ENCODE results near the gene RAB44.
A peak's percentile ranks its signal among the peaks of the same experiment; 100 is the strongest.
"Not testable (repeated sequence)": the region's sequence is repeated elsewhere in the genome, so short reads cannot be mapped to it uniquely, and the experiment has no call there.

RAB44 gene

GRCh38 chr6:36691612-36692011 lies 6.0 kb upstream of the RAB44 start:
- Mint-ChIP-seq H3K27ac (peak overlapping the region; percentile 71), H3K4me1 (peaks cover 54% of the 10 kb centered on the region), H3K36me3 (peaks cover 19% of the 10 kb centered on the region), H3K9me3 (no peaks in the 10 kb centered on the region), H3K4me3 (no peak overlapping the region)
- DNase-seq (ENCODE audit: low spot score in 2 of 2) (no peak), ATAC-seq (peak; percentile 14)

DNA sequence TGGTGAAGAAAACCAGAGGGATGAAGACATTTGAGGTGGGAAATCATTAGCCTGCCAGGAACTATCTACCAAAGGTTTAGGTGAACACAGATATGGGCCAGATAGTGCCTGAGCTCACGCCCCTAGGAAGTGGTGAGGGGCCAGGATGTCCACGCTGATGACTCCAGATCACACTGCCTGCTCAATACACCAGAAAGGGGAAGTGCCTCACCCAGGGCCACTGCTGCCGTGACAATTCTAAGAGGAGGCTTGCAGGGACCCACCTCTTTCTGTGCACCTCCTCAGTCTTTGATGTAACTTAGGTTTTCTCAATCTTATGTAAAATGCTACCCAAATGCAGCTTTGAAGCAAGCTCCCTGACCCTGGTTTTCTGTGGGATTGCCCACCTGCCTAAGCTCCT lies 5.4 kb upstream of the RAB44 start:
- H3K9me3 Mint-ChIP-seq = no peaks in the 10 kb centered on the region
- H3K36me3 Mint-ChIP-seq = peaks cover 13% of the 10 kb centered on the region
- peaks cover 58% of the 10 kb centered on the region for H3K4me1 Mint-ChIP-seq
- ATAC-seq (peak; percentile 85), DNase-seq (ENCODE audit: low spot score in 2 of 2) (no peak)
- peak overlapping the region; percentile 14 for H3K4me3 Mint-ChIP-seq
- H3K27ac Mint-ChIP-seq = peak overlapping the region; percentile 71

GRCh38 chr6:36692861-36693702 lies 4.5 kb upstream of the RAB44 start:
- H3K4me3 Mint-ChIP-seq = no peak overlapping the region
- H3K4me1 Mint-ChIP-seq = peaks cover 58% of the 10 kb centered on the region

GRCh38 chr6:36694616-36695015 lies 3.0 kb upstream of the RAB44 start:
- no peaks in the 10 kb centered on the region for H3K9me3 Mint-ChIP-seq
- no peaks in the 10 kb centered on the region for H3K36me3 Mint-ChIP-seq
- H3K4me3 Mint-ChIP-seq = peak overlapping the region; percentile 0
- H3K27ac Mint-ChIP-seq = peak overlapping the region; percentile 0
- no peak for ATAC-seq
- H3K4me1 Mint-ChIP-seq = peaks cover 58% of the 10 kb centered on the region
- DNase-seq (ENCODE audit: low spot score in 2 of 2) = no peak

More at GRCh38 chr6:36692861-36693702, 4.5 kb upstream of the RAB44 start:
- DNase-seq (ENCODE audit: low spot score in 2 of 2) (no peak), ATAC-seq (no peak)
- Mint-ChIP-seq H3K27ac (peak overlapping the region; percentile 16), H3K36me3 (peaks cover 4% of the 10 kb centered on the region), H3K9me3 (no peaks in the 10 kb centered on the region)

- peaks cover 53% of the 10 kb centered on the region for H3K4me1 Mint-ChIP-seq
- no peaks in the 10 kb centered on the region for H3K36me3 Mint-ChIP-seq
- peak; percentile 81 for ATAC-seq
- no peak for DNase-seq (ENCODE audit: low spot score in 2 of 2)
- H3K9me3 Mint-ChIP-seq = no peaks in the 10 kb centered on the region
- peak overlapping the region; percentile 0 for H3K27ac Mint-ChIP-seq
- H3K4me3 Mint-ChIP-seq = peak overlapping the region; percentile 0
Measured at GRCh38 chr6:36695414-36695813, 2.2 kb upstream of the RAB44 start.

- H3K36me3 Mint-ChIP-seq = no peaks in the 10 kb centered on the region
- H3K4me1 Mint-ChIP-seq = peaks cover 37% of the 10 kb centered on the region
- no peak for ATAC-seq
- H3K27ac Mint-ChIP-seq = peak overlapping the region; percentile 22
- no peaks in the 10 kb centered on the region for H3K9me3 Mint-ChIP-seq
- DNase-seq (ENCODE audit: low spot score in 2 of 2) = no peak
- H3K4me3 Mint-ChIP-seq = no peak overlapping the region
Measured at GRCh38 chr6:36698196-36698595, 570 bp downstream of the RAB44 start.

DNA sequence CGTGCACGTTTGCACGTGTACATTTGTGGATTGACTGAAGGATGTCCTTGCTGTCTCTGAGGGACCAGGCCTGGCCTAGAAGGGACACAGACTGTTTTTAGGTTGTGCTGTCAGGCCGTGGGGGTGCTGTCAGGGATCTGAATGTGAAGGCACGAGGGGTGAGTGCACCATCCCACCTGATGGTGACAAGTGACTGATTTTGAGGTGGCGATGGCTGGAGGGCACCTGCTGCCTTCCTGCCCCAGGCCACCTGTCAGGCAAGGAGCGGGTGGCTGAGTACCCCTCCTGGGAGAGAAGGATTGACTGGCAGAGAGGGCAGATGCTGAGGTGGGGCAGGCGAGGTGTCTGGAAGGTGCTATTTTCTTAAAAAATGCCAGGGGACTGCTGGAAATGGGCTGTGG lies 1.2 kb downstream of the RAB44 start:
- no peak overlapping the region for H3K4me3 Mint-ChIP-seq
- H3K27ac Mint-ChIP-seq = peak overlapping the region; percentile 22
- H3K9me3 Mint-ChIP-seq = no peaks in the 10 kb centered on the region
- no peak for ATAC-seq
- H3K36me3 Mint-ChIP-seq = no peaks in the 10 kb centered on the region
- no peak for DNase-seq (ENCODE audit: low spot score in 2 of 2)
- peaks cover 31% of the 10 kb centered on the region for H3K4me1 Mint-ChIP-seq

GRCh38 chr6:36699348-36699747 lies 1.7 kb downstream of the RAB44 start:
- no peak for DNase-seq (ENCODE audit: low spot score in 2 of 2)
- Mint-ChIP-seq H3K4me1 (peaks cover 31% of the 10 kb centered on the region), H3K4me3 (no peak overlapping the region), H3K27ac (no peak overlapping the region), H3K36me3 (no peaks in the 10 kb centered on the region), H3K9me3 (no peaks in the 10 kb centered on the region)
- no peak for ATAC-seq

DNA sequence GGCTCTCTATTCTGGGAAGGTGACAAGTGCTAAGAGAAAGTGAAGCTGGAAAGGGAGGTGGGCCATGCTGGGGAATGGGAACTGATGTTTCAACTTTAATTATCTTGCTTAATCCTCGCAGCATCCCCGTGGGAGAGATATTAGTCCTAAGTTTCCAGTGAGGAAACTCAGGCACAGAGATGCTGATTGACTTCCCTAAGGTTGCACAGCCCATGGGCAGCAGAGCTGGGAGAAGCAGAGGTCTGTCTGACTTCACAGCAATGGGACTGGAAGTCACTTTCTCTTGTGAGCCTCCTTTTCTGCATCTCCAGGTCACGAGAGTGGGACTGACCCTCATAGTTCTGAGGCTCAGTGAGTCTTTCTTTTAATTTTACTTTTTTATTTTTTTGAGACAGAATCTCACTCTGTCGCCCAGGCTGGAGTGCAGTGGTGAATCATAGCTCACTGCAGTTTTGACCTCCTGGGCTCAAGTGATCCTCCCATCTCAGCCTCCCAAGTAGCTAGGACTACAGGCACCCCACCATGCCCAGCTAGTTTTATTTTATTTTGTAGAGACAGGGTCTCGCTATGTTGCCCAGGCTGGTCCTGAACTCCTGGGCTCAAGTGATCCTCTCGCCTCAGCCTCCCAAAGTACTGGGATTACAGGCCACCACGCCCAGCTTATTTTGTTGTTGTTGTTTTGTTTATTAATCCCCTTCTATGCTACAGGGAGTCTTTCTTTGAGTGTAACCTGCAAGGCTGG lies 2.6 kb downstream of the RAB44 start:
- no peak for DNase-seq (ENCODE audit: low spot score in 2 of 2)
- no peak overlapping the region for H3K27ac Mint-ChIP-seq
- H3K4me3 Mint-ChIP-seq = no peak overlapping the region
- no peaks in the 10 kb centered on the region for H3K36me3 Mint-ChIP-seq
- no peak for ATAC-seq
- no peaks in the 10 kb centered on the region for H3K9me3 Mint-ChIP-seq
- peaks cover 25% of the 10 kb centered on the region for H3K4me1 Mint-ChIP-seq

- ATAC-seq (no peak), DNase-seq (ENCODE audit: low spot score in 2 of 2) (no peak)
- Mint-ChIP-seq H3K36me3 (no peaks in the 10 kb centered on the region), H3K9me3 (no peaks in the 10 kb centered on the region), H3K4me3 (no peak overlapping the region), H3K4me1 (peaks cover 20% of the 10 kb centered on the region), H3K27ac (no peak overlapping the region)
Measured at GRCh38 chr6:36700831-36701230, 3.2 kb downstream of the RAB44 start.

DNA sequence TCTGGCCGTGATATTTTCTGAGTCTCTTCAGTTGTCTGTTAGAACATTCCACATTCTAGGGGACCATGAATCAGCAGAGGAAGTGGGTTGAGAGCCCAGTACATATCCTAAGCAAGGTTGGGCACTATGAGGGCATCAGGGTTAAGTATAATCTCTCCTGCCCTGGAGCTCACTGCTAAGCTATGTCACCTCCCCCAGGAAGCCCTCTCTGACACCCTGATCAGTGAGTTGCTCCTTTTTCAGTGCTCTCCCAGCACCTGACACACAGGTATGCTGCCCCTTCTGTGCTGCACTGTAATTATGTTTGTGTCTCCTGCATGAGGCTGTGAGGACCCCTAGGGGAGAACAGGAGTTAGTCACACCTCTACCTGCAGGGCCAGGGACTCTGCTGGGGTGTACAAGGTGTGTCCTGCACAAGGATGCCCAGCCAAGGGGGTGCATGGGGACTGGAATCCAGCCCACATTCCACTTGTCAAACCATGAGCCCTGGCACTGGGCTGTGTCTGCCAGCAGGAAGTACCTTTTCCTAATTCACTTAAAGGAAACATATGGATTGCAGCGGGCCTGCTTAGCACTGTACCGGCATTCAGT lies 3.9 kb downstream of the RAB44 start:
- ATAC-seq (peak; percentile 52), DNase-seq (ENCODE audit: low spot score in 2 of 2) (no peak)
- H3K27ac Mint-ChIP-seq = peak overlapping the region; percentile 79

GRCh38 chr6:36702656-36703055 lies 5.0 kb downstream of the RAB44 start:
- no peaks in the 10 kb centered on the region for H3K36me3 Mint-ChIP-seq
- H3K4me3 Mint-ChIP-seq = no peak overlapping the region
- DNase-seq (ENCODE audit: low spot score in 2 of 2) = no peak
- H3K4me1 Mint-ChIP-seq = peaks cover 11% of the 10 kb centered on the region
- no peaks in the 10 kb centered on the region for H3K9me3 Mint-ChIP-seq
- no peak for ATAC-seq
- peak overlapping the region; percentile 41 for H3K27ac Mint-ChIP-seq

More for the DNA sequence above, 3.9 kb downstream of the RAB44 start:
- Mint-ChIP-seq H3K36me3 (no peaks in the 10 kb centered on the region), H3K9me3 (no peaks in the 10 kb centered on the region), H3K4me3 (no peak overlapping the region), H3K4me1 (peaks cover 15% of the 10 kb centered on the region)

DNA sequence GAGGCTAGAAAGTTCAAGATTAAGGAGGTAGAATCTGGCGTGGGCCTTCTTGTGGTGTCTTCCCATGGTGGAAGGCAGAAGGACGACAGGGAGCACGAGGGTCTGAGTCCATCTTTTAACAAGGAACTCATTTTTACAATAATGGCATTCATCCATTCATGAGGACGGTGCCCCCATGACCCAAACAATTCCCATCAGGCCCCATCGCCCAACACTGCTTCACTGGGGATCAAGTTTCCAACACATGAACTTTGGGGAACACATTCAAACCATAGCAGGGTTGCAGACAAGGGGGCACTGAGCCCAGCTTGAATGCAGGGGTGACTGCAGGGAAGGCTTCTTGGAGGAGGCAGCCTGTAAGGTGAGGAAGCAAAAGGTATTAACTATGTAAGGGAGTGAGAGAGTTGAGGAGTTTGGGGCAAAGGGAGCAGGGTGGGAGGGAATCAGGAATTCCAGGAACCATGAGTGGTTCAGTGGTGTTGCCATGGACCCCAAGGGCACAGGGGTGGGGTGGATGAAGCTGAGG lies 5.5 kb downstream of the RAB44 start:
- Mint-ChIP-seq H3K27ac (peak overlapping the region; percentile 41), H3K4me1 (peaks cover 11% of the 10 kb centered on the region), H3K36me3 (no peaks in the 10 kb centered on the region), H3K4me3 (no peak overlapping the region), H3K9me3 (no peaks in the 10 kb centered on the region)
- DNase-seq (ENCODE audit: low spot score in 2 of 2) (no peak), ATAC-seq (no peak)

DNA sequence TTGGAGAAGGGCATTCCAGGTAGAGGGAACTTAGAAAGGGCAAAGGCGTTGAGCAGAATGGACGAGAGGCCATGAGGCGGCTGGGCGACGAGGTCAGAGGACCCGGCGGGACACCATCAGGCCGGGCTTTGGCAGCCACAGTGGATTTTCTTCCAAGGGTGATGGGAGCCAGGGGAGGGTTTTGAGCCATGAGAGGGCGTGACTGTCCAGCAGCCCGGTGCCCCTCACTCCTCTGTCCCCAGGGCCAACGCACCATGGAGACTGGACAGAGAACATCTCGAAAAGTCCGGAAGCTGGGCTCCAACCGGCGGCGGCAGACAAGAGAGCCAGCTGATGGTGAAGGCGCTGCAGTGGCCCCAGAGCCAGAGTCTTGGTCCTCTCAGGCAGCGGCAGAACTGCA lies 6.4 kb downstream of the RAB44 start:
- Mint-ChIP-seq H3K4me1 (peaks cover 11% of the 10 kb centered on the region), H3K4me3 (no peak overlapping the region)
- DNase-seq (ENCODE audit: low spot score in 2 of 2) = no peak

GRCh38 chr6:36704961-36705577 lies 7.4 kb downstream of the RAB44 start:
- H3K9me3 Mint-ChIP-seq; DNase-seq (ENCODE audit: low spot score in 2 of 2); H3K36me3 Mint-ChIP-seq; H3K4me3 Mint-ChIP-seq; H3K27ac Mint-ChIP-seq; ATAC-seq: not testable (repeated sequence)
- H3K4me1 Mint-ChIP-seq = peaks cover 11% of the 10 kb centered on the region

More for the DNA sequence above, 6.4 kb downstream of the RAB44 start:
- Mint-ChIP-seq H3K36me3 (no peaks in the 10 kb centered on the region), H3K27ac (no peak overlapping the region), H3K9me3 (no peaks in the 10 kb centered on the region)
- ATAC-seq = no peak

Measured in stimulated activated effector memory CD8-positive, alpha-beta T cell treated with anti-CD3 and anti-CD28 coated beads, Interleukin-12 subunit alpha, Interleukin-12 subunit beta, amount 100 ng/mL, for 72 hours (primary cell).